Neural cell (in vitro differentiated cells): ENCODE results near the gene AGO3. TPM values are rescaled to one million over a fixed set of nuclear protein-coding genes. Genes with fewer than 3 reads are reported as not detected.

Experiments
- H2AFZ ChIP-seq: fragments of 200-600, 300-800 bp; sonication (generic), shearing (Covaris generic); 2 replicates; pipeline ENCODE4 v1.6.0; 2014; ENCODE audit warnings: low read depth, mild to moderate bottlenecking, antibody characterized with exemption, low read length, moderate library complexity
- H3F3A ChIP-seq: fragments of 200-600 bp; shearing (Covaris generic); 2 replicates; pipeline ENCODE4 v1.6.1; 2016; ENCODE audit warnings: mild to moderate bottlenecking, moderate library complexity, mixed read lengths, antibody characterized with exemption, low read length; ENCODE audit not compliant: insufficient read depth, poor library complexity, severe bottlenecking
- H3K27ac ChIP-seq: fragments of 200-600, 300-800 bp; sonication (generic), shearing (Covaris generic); 2 replicates; pipeline ENCODE4 v1.5.1; 2014; ENCODE audit warnings: mild to moderate bottlenecking, low read length, moderate library complexity
- H3K27me3 ChIP-seq: fragments of 300-800, 200-600 bp; sonication (generic), shearing (Covaris generic); 2 replicates; pipeline ENCODE4 v1.6.0; 2014; ENCODE audit warnings: mild to moderate bottlenecking, low read depth, low read length, moderate library complexity; ENCODE audit not compliant: insufficient read depth
- H3K36me3 ChIP-seq: fragments of 300-800, 200-600 bp; sonication (generic), shearing (Covaris generic); 2 replicates; pipeline ENCODE4 v1.5.1; 2014; ENCODE audit warnings: mild to moderate bottlenecking, antibody characterized with exemption, low read length, moderate library complexity; ENCODE audit not compliant: insufficient read depth
- H3K4me2 ChIP-seq: fragments of 300-800, 200-600 bp; sonication (generic), shearing (Covaris generic); 2 replicates; pipeline ENCODE4 v1.6.0; 2014; ENCODE audit warnings: mild to moderate bottlenecking, low read length
- H3K4me3 ChIP-seq: fragments of 300-800, 200-600 bp; sonication (generic), shearing (Covaris generic); 2 replicates; pipeline ENCODE4 v1.5.1; 2014; ENCODE audit warnings: mild to moderate bottlenecking, low read length, moderate library complexity
- H3K79me2 ChIP-seq: fragments of 200-600 bp; shearing (Covaris generic); replicated peaks from 2 replicates; pipeline ENCODE4 v1.6.0; 2014; ENCODE audit warnings: mild to moderate bottlenecking, low read length, moderate library complexity; ENCODE audit not compliant: insufficient read depth
- H3K9ac ChIP-seq: fragments of 300-800, 200-600 bp; sonication (generic), shearing (Covaris generic); 2 replicates; pipeline ENCODE4 v1.6.1; 2016; ENCODE audit warnings: mild to moderate bottlenecking, low read length, mixed read lengths
- H3K9me2 ChIP-seq: fragments of 200-600 bp; shearing (Covaris generic); 2 replicates; pipeline ENCODE4 v1.6.1; 2016; ENCODE audit warnings: mild to moderate bottlenecking, low read length, mixed read lengths; ENCODE audit not compliant: insufficient read depth
- H3K9me3 ChIP-seq: fragments of 200-600, 300-800 bp; sonication (generic), shearing (Covaris generic); 2 replicates; pipeline ENCODE4 v1.6.1; 2016; ENCODE audit warnings: mild to moderate bottlenecking, mixed run types, low read length, moderate library complexity, mixed read lengths
- H4K20me1 ChIP-seq: fragments of 200-600 bp; shearing (Covaris generic); 2 replicates; pipeline ENCODE4 v1.6.1; 2016; ENCODE audit warnings: mild to moderate bottlenecking, mixed run types; ENCODE audit not compliant: insufficient read depth
- EP300 ChIP-seq: fragments of 450-650 bp; conservative IDR thresholded peaks from 2 replicates; pipeline ENCODE4 v1.6.1; 2014; ENCODE audit warnings: antibody characterized with exemption, mild to moderate bottlenecking, moderate library complexity; ENCODE audit not compliant: poor library complexity, severe bottlenecking
- EZH2 ChIP-seq: fragments of 200-600, 300-800 bp; shearing (Covaris generic), sonication (generic); IDR thresholded peaks from 2 replicates; pipeline ENCODE4 v1.6.1; 2014; ENCODE audit warnings: antibody characterized with exemption, low read length, borderline replicate concordance, mild to moderate bottlenecking; ENCODE audit not compliant: insufficient read depth, poor library complexity, severe bottlenecking
- MXI1 ChIP-seq: fragments of 450-650 bp; conservative IDR thresholded peaks from 2 replicates; pipeline ENCODE4 v1.6.1; 2014; ENCODE audit warnings: antibody characterized with exemption, mild to moderate bottlenecking; ENCODE audit not compliant: poor library complexity, severe bottlenecking
- POLR2AphosphoS5 ChIP-seq: IDR thresholded peaks from 2 replicates; pipeline ENCODE4 v1.6.1; 2012
- RAD21 ChIP-seq: fragments of 450-650 bp; conservative IDR thresholded peaks from 2 replicates; pipeline ENCODE4 v1.6.1; 2014; ENCODE audit warnings: antibody characterized with exemption, mild to moderate bottlenecking, moderate library complexity
- REST ChIP-seq: IDR thresholded peaks from 2 replicates; pipeline ENCODE4 v1.6.1; 2012; ENCODE audit warnings: borderline replicate concordance
- SMC3 ChIP-seq: fragments of 450-650 bp; conservative IDR thresholded peaks from 2 replicates; pipeline ENCODE4 v1.6.1; 2014; ENCODE audit warnings: antibody characterized with exemption, mild to moderate bottlenecking, moderate library complexity; ENCODE audit not compliant: poor library complexity
- TAF1 ChIP-seq: IDR thresholded peaks from 2 replicates; pipeline ENCODE4 v1.6.1; 2012; ENCODE audit warnings: low read depth
- polyA plus RNA-seq: library from polyadenylated mRNA; depleted of rRNA; stranded (reverse); fragments of >200 nt; gene quantifications from 2 replicates; pipeline ENCODE4 v1.2.3, GENCODE V29; 2014
- TF ChIP-seq, protein P1 (sequence below): fragments of 450-650 bp; IDR thresholded peaks from 2 replicates; pipeline ENCODE4 v1.5.1; 2014; ENCODE audit warnings: antibody characterized with exemption, mild to moderate bottlenecking, moderate library complexity; ENCODE audit not compliant: poor library complexity, severe bottlenecking

The AGO3 gene
- polyA plus RNA-seq, 1 donor from 2014 or later, result 9.4 TPM

DNA sequence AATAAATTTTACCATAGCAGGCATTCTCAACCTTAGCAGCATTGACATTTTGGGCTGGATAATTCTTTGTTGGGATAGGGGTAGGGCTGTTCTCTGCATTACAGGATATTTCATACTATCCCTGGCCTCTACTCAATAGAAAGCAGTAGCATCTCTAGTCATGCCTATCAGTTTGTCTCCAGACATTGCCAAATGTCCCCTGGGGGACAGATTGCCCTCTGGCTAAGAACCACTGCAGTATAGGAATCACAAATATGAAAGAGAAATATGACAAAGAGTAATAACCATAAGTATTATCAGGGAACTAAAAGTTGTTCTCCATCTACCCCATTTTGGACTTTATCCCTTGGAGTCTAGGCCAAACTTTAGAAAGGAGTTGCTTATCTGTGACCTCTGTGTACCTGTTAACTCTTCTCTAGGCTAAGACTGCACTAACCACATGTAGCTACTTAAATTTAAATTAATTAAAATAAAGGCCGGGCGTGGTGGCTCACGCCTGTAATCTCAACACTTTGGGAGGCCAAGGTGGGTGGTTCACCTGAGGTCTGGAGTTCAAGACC is 76.1 kb downstream of the AGO3 start:
- no peak for TF ChIP-seq EZH2
- H3K79me2 ChIP-seq, result no peaks in the 10 kb centered on the region

DNA sequence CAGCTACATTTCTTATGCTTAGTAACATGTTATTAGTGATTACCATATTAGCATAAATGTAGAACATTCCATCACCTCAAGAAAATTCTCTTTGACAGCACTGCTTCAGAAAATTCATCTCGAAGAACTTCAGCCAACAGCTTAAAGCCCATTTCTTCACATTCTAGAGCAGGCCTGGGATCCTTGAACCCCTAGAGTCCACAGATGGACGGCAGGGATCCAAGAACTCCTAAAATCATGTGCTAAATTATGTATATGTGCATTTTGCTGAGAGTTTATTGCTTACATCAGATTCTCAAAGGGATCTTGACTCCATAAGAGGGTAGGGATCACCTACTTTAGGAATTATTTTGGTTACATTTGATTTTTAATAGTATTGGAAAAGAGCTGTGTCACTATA is 76.8 kb downstream of the AGO3 start:
- Histone ChIP-seq H3K36me3 (no peaks in the 10 kb centered on the region), H3F3A (no peaks in the 10 kb centered on the region), H3K9me2 (no peaks in the 10 kb centered on the region), H3K27me3 (no peaks in the 10 kb centered on the region), H3K27ac (no peak overlapping the region), H3K4me3 (no peak overlapping the region), H4K20me1 (no peaks in the 10 kb centered on the region), H3K79me2 (no peaks in the 10 kb centered on the region), H3K4me2 (no peak overlapping the region), H3K9me3 (no peaks in the 10 kb centered on the region), H2AFZ (no peak overlapping the region), H3K9ac (no peak overlapping the region)
- TF ChIP-seq EZH2, result no peak
- no peak for TF ChIP-seq EP300
- no peak for TF ChIP-seq RAD21
- TF ChIP-seq TAF1, result no peak
- TF ChIP-seq SMC3, result no peak
- no peak for TF ChIP-seq REST
- TF ChIP-seq, protein P1, sequence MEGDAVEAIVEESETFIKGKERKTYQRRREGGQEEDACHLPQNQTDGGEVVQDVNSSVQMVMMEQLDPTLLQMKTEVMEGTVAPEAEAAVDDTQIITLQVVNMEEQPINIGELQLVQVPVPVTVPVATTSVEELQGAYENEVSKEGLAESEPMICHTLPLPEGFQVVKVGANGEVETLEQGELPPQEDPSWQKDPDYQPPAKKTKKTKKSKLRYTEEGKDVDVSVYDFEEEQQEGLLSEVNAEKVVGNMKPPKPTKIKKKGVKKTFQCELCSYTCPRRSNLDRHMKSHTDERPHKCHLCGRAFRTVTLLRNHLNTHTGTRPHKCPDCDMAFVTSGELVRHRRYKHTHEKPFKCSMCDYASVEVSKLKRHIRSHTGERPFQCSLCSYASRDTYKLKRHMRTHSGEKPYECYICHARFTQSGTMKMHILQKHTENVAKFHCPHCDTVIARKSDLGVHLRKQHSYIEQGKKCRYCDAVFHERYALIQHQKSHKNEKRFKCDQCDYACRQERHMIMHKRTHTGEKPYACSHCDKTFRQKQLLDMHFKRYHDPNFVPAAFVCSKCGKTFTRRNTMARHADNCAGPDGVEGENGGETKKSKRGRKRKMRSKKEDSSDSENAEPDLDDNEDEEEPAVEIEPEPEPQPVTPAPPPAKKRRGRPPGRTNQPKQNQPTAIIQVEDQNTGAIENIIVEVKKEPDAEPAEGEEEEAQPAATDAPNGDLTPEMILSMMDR, result no peak
- no peak for TF ChIP-seq POLR2AphosphoS5
- no peak for TF ChIP-seq MXI1

More for the DNA sequence above, 76.1 kb downstream of the AGO3 start:
- Histone ChIP-seq H3K4me2 (no peak overlapping the region), H3K9me2 (no peaks in the 10 kb centered on the region), H3K9ac (no peak overlapping the region), H3K36me3 (no peaks in the 10 kb centered on the region), H3K27ac (no peak overlapping the region), H3K27me3 (no peaks in the 10 kb centered on the region), H2AFZ (no peak overlapping the region), H3F3A (no peaks in the 10 kb centered on the region), H4K20me1 (no peaks in the 10 kb centered on the region), H3K4me3 (no peak overlapping the region), H3K9me3 (no peaks in the 10 kb centered on the region)
